ENCODE data around the gene EGFR.

The EGFR gene

DNA sequence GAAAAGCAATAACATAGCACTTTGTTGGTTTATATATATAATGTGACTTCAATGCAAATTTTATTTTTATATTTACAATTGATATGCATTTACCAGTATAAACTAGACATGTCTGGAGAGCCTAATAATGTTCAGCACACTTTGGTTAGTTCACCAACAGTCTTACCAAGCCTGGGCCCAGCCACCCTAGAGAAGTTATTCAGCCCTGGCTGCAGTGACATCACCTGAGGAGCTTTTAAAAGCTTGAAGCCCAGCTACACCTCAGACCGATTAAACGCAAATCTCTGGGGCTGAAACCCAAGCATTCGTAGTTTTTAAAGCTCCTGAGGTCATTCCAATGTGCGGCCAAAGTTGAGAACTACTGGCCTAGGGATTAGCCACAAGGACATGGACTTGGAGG, 191.4 kb downstream of the EGFR start:
- no peak for DNase-seq (ENCODE audit: low read depth, low spot score)

DNA sequence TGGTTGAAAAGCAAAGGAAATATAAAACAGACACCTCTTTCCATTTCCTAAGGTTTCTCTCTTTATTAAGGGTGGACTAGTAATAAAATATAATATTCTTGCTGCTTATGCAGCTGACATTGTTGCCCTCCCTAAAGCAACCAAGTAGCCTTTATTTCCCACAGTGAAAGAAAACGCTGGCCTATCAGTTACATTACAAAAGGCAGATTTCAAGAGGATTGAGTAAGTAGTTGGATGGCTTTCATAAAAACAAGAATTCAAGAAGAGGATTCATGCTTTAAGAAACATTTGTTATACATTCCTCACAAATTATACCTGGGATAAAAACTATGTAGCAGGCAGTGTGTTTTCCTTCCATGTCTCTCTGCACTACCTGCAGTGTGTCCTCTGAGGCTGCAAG, 191.9 kb downstream of the EGFR start:
- DNase-seq (ENCODE audit: low read depth, low spot score) = no peak

DNA sequence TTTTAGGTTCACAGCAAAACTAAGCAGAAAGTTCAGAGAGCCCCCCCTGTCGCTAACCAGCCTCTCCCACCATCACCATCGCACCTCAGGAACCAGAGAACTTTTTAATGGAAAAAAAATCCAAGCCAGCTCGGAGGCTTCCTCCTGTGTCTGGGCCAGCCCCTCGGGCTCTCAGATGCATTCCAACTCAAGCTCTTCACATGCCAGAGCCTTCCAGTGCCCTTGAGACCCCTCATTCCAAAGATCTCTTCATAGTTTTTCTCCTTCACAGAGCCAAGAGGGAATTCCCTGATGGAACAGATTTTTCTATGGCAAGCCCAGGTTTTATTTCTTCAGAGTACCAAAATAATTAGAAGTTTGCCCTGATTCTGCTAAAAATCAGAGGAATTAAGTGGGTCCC, 192.9 kb downstream of the EGFR start:
- DNase-seq (ENCODE audit: low read depth, low spot score) = no peak

DNA sequence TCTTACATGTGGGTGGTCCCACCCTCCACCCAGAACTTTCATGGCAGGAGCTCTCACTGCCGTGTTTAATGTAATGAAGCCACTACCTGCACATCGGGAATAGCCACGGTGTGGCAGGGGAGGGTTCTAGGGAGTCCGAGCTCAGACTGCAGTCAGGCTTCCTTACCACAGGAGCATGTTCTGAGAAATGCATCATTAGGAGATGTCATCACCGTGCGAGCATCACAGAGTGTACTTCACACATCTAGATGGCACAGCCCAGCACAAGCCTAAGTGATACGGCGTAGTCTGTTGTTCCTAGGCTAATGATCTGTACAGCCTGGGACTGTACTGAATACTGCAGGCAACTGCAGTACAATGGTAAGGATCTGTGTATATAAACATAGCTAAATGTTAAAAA, 193.4 kb downstream of the EGFR start:
- DNase-seq (ENCODE audit: low read depth, low spot score) = no peak

DNA sequence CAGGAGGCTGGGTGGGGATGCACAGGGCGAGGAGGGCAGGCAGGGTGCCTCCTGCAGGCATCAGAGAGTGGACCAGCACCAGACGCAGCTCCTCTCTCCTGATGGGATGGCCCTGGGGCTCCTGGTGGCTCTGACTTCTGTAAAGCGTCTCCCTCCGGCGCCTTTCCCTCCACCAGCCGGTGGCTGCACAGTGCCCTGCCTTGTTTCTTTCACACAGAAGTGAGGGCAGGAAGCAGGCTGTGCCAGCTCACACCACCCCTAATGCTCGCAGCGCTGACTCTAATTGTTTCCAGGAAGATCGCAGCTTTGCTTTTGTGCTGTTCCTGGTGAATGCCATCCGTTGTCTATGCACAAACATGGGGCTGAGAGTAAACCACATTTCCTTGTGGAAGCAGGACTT, 194.0 kb downstream of the EGFR start:
- DNase-seq (ENCODE audit: low read depth, low spot score) = no peak

DNA sequence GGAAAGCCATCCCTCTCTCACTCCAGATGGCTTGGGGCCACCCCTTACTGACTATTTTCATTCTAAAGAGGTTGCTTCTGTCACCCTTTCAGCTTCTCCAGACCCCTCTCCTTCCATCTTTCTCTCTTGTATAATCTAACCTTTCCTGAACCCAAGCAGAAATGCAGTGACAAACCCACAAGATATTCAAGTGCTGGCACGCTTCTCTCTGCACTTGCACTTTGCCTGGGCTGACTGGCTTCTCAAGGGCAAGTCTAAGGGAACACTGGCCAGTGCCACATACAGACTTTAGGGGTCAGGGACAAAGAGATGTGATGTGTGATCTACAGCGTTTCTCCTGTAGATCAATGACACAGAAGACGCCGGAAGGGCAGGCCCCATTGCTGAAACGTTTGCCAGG, 195.9 kb downstream of the EGFR start:
- DNase-seq (ENCODE audit: low read depth, low spot score) = no peak

DNA sequence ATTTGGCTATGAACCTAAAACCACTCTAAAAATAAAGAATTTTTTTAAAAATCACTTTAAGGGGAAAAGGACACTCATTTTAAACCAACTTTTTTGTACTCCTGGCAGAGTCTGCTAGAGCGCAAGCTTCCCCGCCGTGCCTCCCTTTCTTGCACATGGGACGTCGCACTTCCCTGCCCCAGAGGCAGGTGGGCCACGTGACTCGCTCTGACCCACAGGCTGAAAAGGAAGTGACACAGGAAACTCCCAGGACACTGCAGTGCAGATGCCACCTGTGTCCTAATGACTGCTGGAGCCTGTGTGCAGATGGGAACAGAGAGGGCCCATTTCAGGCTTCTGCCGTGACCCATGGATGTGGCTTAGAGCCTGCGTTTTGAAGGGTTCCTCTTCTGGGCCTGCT, 204.2 kb downstream of the EGFR start:
- no peak for DNase-seq (ENCODE audit: low read depth, low spot score)

DNA sequence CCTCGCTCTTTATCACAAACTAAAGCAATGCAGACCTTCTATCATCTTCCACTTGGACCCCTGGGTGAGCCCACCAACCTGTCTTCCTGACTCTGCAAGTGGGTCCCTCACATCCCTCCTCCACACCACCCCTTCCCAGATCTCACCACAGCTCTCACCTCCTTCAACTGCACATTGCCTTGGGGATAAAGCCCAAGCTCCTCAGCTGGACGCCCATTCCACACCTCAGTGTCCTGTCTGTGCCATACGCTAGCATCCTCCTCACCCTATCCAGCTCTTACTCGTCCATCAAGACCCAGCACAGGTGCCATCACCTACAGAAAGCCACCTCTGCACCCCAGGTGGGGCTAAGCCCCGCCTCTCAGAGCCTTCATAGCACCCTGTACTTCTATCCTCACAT, 205.3 kb downstream of the EGFR start:
- DNase-seq (ENCODE audit: low read depth, low spot score) = no peak

DNA sequence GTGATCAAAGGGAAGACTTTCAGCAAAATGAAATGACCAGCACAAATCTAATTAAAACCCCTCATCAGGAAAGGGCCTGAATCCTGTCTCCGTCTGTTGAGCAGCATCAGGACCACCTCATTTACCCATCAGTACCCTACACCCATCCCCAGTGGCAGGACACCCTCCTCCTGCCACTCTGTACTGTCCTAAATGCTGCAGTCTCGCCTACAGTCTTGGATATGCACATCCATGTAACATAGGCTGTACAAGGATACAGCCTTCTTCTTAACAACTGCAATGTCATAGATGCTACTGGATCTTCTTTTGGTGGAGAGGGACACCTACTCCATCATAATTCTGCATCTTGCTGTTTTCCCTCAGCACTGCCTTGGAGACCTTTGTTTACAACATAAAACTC, 206.0 kb downstream of the EGFR start:
- DNase-seq (ENCODE audit: low read depth, low spot score) = no peak

DNA sequence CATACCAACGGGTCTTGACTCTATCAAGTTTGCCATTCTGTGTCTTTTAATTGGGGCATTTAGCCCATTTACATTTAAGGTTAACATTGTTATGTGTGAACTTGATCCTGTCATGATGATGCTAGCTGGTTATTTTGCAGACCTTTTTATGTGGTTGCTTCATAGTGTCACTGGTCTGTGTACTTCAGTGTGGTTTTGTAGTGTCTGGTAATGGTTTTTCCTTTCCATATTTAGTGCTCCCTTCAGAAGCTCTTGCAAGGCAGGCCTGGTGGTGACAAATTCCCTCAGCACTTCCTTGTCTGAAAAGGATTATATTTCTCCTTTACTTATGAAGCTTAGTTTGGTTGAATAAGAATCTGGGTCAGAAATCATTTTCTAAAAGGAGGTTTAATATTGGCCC, 211.2 kb downstream of the EGFR start:
- DNase-seq (ENCODE audit: low read depth, low spot score) = no peak

DNA sequence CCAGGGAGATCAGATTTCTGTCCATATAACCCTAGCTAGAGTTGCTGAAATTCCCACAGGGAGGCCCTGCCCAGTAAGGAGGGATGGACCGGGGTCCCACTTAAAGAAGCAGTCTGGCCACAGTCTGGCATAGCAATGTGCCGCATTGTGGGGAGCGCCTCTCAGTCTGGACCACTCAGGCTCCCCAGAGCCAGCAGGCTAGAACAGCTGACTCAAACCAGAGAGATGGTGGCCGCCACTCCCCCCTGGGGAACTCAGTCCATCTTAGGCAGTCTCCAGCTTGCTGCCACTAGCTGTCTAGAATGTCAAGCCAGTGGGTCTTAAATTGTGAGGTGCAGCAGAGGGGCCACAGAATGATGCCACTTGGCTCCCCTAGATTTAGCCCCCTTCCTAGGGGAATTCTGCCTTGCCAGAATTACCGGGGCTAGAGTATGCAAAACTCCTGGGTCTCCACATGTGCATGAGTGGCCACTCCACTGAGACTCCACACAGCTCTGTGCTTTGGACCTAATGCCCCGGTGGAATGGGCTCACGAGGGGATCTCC, 213.0 kb downstream of the EGFR start:
- DNase-seq (ENCODE audit: low read depth, low spot score) = no peak

DNA sequence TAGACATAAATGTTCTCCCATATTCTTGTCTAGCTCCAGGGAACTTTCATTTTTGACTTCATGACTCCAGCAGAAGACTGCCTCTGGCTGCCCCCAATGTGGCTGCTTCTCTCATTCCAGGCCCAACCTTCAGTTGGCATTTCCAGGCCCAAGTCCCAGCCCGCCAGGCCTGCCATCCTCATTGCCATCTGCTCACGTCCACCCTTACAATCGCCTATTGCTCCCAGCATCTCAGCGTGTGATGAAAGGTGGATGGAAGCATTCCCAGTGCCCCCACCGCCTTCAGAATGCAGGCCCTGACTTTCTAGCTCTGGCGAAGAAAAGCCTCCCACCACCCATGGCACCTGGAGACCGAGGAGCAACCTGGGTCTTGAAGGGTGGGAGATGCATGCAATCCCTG, 214.2 kb downstream of the EGFR start:
- no peak for DNase-seq (ENCODE audit: low read depth, low spot score)

DNA sequence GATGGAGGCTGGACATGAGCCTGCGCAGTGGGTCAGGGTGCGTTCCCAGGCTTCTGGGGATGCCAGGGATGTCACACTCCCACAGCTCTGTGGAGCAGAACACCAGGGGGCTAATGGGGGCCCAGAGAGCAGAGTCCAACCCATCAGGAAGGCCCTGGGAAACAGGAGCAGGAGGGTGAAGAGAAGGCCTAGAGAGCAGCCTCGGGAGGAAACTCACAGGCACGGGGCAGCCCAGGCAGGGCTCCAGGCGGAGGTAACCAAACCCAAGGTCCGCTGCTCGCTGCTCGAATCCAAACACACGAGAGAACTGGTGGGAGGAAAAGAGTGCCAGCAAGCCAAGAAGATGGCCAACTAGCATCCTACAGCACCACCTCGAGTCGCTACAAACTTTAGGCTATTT, 215.6 kb downstream of the EGFR start:
- DNase-seq (ENCODE audit: low read depth, low spot score) = no peak

DNA sequence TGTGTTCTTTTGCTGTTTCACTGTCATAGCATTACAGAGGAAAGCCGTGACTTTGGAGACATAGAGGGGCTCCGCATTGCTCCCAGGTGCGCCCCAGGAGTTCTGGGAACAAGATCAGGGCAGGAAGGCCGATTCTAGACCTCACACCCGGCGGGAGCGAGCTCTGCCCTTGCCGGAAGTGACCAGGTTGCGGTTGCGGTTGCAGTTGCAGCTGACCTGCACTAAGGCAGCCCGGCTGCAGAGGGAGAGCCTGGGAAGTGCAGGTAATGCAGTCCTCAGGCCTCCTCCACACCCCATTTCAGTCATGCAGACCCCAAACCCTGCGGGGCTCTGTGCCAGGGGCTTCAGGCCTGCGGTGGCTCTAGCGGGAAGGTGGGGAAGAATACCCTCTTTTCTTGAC, 216.3 kb downstream of the EGFR start:
- no peak for DNase-seq (ENCODE audit: low read depth, low spot score)

DNA sequence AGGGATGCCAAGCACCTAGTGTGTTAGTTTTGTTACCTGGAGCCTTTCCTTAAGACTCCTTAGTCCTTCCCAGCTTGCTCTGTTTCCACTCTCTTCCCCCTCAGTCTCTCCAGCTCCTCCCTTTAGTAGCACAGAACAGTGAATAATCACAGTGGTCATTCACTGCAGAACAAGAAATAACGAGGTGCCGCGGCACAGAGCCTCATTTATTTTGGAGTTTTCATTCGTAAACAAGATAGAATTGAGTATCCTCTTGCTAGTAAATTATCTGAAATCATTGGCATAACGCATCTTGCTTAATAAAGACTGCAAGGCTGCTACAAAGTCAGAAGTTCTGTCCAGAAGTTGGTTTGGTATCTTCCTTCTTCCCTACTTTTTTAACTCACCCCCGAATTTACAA, 217.0 kb downstream of the EGFR start:
- no peak for DNase-seq (ENCODE audit: low read depth, low spot score)

DNA sequence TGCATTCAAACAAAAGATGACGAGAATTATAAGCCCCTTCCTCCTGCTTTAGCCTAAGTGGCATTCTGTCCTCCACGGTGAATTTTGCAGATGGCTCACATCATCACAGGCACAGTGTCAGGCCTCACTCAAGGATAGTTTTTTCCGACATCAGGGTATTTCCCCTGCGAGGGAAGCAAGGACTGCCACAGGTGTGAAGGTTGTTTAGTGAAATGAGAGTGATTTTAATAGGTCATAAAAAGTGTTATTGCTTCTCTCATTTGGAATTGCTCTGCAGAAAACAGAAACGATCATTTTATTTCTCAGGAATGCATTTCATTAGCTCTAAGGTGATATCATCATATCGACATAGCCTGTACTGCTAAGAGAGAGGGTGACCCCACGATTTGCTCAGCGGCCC, 217.7 kb downstream of the EGFR start:
- no peak for DNase-seq (ENCODE audit: low read depth, low spot score)

DNA sequence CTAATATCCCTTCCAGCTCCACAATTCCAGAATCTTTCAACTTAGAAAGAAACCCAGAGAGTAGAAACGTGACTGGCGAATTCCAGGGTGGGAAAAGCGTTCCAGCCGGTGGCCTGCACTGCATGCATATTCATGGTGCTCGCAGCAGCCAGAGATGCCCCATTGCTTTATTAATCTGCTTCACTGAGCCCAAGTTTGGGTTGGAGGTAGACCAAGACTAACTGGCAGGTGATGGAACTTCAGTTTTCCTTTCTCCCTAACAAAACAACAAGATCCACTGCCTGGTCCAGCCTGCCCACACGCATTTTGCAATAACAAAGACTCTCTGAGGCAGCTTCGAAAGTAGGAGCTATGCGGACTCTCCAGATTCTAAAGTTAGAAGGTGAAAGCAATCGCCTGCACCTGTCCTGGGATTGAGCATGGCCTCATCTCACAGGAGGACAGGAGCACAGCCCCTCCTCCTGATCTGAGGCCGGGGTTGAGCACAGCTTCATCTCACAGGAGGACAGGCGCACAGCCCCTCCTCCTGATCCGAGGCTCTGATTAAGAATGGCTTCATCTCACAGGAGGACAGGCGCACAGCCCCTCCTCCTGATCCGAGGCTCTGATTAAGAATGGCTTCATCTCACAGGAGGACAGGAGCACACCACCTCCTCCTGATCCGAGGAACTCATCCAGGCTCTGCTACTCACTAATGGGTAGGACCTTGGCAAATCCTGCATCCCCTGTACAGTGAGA, 218.5 kb downstream of the EGFR start:
- DNase-seq (ENCODE audit: low read depth, low spot score) = no peak

DNA sequence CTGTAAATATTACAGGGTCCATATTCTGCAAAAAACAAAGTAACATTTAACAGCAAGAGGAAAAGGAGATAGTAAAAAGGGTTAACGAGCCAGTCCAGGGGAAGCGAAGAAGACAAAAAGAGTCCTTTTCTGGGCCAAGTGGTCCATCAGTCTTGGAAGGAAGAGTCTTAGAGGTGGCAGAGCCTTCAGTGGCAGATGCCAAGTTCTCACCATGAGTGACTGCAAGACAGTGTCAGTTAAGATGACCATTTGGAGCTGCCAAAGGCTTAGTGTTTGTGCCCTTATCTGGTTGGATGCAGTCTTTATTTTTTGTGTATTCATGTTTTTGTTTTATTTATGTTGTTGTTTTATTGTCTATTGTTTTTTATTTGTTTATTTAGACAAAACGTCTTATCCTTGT, 220.6 kb downstream of the EGFR start:
- DNase-seq (ENCODE audit: low read depth, low spot score) = no peak

DNA sequence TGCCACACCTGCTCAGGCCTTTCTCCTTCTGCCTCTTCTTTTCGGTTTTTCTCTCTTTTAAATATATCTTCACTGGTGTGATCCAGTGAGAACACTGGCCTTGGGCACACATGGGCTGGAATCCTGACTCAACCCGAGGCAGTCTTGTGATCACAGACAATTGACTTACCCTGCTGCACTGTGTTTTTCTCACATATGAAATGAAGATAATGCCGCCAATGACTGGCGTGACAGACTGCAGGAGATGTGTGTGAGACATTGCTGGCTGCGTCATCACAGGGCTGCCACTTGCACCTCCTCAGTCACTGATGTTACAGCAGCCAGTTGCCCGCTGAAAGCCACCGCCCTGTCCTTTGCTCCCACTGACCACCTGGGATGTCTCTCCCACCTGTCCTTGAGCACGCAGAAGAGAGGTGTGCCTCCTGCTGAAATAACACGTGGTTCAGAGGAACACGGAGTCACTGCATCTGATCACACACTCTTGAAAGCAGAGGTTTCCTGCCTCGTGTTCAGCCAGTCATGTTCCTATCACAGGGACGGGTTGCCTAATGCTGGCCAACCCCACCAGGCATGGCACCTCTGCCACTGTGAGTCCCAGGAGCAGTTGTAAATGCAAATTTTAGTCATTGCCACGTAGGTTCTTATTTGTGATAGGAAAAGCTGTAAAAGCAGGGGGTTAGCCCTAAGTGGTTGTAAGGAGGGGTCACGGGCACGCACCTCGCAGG, 221.8 kb downstream of the EGFR start:
- no peak for DNase-seq (ENCODE audit: low read depth, low spot score)

DNA sequence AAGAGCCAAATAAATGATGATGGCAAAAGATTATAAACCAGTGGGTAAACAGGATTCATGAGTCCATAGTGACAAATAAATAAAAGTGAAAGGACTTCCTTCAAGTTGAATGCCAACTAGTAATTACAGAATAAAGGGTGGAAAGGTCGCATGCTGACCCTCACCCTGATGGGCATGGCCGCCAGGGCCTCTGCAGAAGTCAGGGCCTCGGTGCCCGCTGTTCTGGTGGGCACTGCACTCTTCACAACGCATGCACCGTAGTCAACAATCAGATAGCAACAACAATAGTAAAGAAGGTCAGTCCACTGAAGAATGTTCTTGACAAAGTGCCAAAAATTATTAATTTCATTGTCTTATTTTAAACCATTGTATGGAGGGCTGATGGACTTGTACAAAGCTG, 223.1 kb downstream of the EGFR start:
- no peak for DNase-seq (ENCODE audit: low read depth, low spot score)

DNA sequence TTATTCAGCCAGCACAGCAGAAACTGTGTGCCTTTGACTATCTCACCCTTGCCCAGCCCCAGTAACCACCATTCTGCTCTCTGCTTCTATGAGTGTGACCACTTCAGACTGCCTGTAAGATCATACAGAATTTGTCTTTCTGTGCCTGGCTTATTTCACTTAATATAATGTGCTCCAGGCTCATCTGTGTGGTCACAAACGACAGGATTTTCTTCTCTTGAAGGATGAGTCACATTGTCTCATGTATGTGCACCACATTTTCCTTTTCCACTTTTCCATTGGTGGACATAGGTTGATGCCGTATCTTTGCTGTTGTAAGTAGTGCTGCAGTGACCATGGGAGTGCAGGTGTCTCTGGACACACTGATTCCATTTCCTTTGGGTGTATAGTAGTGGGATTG, 223.8 kb downstream of the EGFR start:
- no peak for DNase-seq (ENCODE audit: low read depth, low spot score)

DNA sequence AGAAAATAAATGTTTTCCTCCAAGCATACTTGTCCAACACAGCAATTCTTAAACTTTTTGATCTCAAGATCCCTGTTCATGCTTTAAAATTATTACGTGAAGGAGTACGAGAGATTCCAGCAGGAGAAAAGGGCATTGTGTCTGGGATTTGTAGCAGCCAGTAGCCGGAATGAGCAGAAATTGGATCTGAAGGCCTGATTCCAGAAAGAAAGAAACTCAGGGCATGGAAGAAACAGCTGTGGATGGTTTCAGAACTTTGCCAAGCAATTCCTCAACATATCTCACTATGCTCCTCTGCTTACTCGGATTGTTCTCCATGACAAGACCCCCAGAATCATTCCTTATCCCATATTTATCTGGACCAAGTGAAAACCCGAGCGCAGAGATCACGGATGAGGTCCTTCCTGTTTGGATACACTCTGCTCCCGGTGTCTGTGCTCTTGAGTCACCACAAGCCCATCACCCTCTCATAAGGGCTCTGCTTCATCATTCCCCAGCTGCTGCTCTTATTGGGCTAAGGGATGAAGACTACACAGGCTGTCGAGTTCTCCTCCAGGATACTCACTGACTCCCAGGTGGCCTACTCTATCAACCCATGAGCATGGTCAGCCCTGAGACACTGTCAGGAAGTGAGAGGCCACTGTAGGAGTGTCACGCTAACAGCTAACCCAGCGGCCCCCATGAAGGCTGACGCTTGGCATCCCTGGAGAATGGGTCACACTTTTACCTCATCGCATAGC, 225.4 kb downstream of the EGFR start:
- DNase-seq (ENCODE audit: low read depth, low spot score) = no peak

DNA sequence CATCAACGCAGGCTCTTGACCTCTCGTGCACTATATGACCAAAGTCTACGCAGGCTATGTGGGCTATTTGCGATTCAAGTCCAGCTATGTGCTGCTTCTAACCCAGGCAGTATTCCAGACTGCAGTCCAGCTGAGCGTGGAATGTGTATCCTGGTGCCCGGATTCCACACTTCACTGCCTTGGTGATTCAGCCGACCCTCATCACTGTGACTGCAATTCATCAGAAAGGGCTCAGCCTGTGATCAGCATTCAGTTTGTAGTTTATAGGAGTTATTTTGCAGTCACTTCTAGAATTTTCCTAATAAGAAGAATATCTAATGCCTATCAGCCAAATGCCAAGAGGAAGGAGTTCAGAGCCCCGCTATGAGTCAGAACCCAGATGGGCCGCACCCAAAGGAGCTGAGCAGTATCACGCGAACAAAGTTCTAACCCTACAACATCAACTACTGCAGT, 226.5 kb downstream of the EGFR start:
- peak; percentile 55 for DNase-seq (ENCODE audit: low read depth, low spot score)
